T-helper 2 cell treated with Interferon-gamma antibody and Interleukin-4, amounts not matched to agents 5 μg/mL and 100 μg/mL, for 36 hours (primary cell): Measurements from ENCODE around the gene SVBP.
A peak's percentile ranks its signal among the peaks of the same experiment; 100 is the strongest.
"Not testable (repeated sequence)": the region's sequence is repeated elsewhere in the genome, so short reads cannot be mapped to it uniquely, and the experiment has no call there.

ENCODE experiments used
- DNase-seq: peaks from one replicate; pipeline ENCODE4 v3.0.0; 2021; ENCODE audit warnings: low spot score
- H3K27ac Mint-ChIP-seq: one replicate; pipeline ENCODE4 v1.8.0; 2021; ENCODE audit warnings: mild to moderate bottlenecking, mixed read lengths
- H3K27me3 Mint-ChIP-seq: one replicate; pipeline ENCODE4 v1.8.0; 2021; ENCODE audit warnings: low read depth, mixed read lengths
- H3K36me3 Mint-ChIP-seq: one replicate; pipeline ENCODE4 v1.8.0; 2021; ENCODE audit warnings: low read depth, mixed read lengths
- H3K4me1 Mint-ChIP-seq: one replicate; pipeline ENCODE4 v1.8.0; 2021; ENCODE audit warnings: low read depth, mixed read lengths
- H3K4me3 Mint-ChIP-seq: one replicate; pipeline ENCODE4 v1.8.0; 2022; ENCODE audit warnings: mild to moderate bottlenecking, moderate library complexity, mixed read lengths
- H3K9me3 Mint-ChIP-seq: one replicate; pipeline ENCODE4 v1.8.0; 2021; ENCODE audit warnings: mixed read lengths

Gene SVBP, protein sequence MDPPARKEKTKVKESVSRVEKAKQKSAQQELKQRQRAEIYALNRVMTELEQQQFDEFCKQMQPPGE

DNA sequence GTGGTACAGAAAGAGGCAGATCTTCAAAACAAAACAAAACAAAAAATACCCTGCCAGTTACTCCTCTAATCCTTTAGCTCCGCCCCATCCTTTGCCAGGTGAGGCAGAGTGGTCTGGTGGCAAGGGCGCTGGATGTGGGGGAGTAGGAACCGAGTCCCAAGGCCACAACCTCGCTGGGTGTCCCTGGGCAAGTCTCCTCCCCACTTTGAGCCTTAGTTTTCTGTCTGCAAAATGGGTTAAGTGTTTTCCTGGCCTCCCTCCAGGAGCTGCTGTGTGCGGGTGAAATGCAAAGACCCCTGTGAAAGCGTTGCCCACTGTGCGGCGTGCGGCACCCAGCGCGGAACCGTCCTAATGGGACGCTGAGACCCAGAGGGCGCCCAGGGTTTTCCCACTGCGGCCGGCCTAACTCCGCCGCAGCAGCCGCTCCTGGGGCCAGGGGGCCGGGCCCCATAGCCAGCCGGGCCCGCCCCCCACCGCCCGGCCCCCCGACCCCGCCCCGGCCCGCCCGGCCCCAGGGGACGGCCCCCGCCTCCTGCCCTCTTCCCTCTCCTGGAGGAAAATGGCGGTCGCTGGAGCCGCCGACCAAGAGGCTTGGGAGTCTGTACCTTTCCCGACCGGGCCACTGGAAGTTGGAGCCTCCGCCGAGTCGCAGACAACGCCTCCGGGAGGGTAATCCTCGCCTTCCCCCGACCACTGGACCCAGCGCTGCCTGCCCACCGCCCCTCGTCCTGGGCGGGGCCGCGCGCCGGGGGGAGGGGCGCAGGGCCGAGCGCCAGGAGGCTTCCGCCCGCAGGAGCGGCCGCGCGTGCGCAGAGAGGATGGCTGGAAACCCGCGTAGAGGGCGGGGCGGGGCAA lies at the start of gene SVBP, which contains the start of gene ERMAP:
Gene SVBP, minus strand, starts transcription at position 813 of the 855 bp plus-strand sequence. CDS start 853 bp downstream, outside the sequence.
Gene ERMAP, plus strand, starts transcription at position 538 of the 855 bp plus-strand sequence. CDS start 13,327 bp downstream, outside the sequence.
- peaks cover 2% of the 10 kb centered on the region for H3K27me3 Mint-ChIP-seq
- peaks cover 20% of the 10 kb centered on the region for H3K4me1 Mint-ChIP-seq
- peaks cover 7% of the 10 kb centered on the region for H3K36me3 Mint-ChIP-seq
- H3K4me3 Mint-ChIP-seq, result peak within 1 kb of the TSS; percentile 87
- H3K27ac Mint-ChIP-seq, result peak within 1 kb of the TSS; percentile 87
- DNase-seq, result peak; percentile 92
- H3K9me3 Mint-ChIP-seq, result no peaks in the 10 kb centered on the region

DNA sequence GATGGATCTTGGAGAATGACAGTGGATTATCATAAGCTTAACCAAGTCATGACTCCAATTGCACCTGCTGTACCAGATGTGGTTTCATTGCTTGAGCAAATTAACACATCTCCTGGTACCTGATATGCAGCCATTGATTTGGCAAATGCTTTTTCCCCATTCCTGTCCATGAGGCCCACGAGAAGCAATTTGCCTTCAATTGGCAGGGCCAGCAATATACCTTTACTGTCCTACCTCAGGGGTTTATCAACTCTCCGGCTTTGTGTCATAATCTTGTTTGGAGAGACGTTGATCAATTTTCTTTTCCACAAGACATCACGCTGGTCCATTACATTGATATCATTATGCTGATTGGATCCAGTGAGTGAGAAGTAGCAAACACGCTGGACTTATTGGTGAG lies 49.4 kb upstream of the SVBP start:
- Mint-ChIP-seq H3K36me3 (no peaks in the 10 kb centered on the region), H3K9me3 (no peaks in the 10 kb centered on the region), H3K27ac (no peak overlapping the region), H3K4me1 (no peaks in the 10 kb centered on the region), H3K27me3 (peaks cover 7% of the 10 kb centered on the region), H3K4me3 (no peak overlapping the region)
- no peak for DNase-seq

DNA sequence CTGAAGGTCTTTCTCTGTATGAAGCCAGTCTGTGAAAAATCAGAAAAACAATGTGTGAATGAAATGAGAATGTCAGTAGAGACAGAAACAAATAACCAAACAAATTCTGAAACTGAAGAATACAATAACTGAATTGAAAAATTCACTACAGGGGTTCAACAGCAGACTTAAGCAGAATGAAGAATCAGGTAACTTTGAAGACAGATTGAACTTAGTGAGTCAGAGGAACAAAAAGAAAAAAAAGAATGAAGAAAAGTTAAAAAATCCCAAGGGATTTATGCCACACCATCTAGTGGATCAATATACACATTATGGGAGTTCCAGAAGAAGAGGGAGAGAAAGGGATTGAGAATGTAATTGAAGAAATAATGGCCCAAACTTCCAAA lies 43.8 kb upstream of the SVBP start:
- H3K4me3 Mint-ChIP-seq, result no peak overlapping the region
- H3K9me3 Mint-ChIP-seq, result peaks cover 43% of the 10 kb centered on the region
- H3K27me3 Mint-ChIP-seq, result no peaks in the 10 kb centered on the region

DNA sequence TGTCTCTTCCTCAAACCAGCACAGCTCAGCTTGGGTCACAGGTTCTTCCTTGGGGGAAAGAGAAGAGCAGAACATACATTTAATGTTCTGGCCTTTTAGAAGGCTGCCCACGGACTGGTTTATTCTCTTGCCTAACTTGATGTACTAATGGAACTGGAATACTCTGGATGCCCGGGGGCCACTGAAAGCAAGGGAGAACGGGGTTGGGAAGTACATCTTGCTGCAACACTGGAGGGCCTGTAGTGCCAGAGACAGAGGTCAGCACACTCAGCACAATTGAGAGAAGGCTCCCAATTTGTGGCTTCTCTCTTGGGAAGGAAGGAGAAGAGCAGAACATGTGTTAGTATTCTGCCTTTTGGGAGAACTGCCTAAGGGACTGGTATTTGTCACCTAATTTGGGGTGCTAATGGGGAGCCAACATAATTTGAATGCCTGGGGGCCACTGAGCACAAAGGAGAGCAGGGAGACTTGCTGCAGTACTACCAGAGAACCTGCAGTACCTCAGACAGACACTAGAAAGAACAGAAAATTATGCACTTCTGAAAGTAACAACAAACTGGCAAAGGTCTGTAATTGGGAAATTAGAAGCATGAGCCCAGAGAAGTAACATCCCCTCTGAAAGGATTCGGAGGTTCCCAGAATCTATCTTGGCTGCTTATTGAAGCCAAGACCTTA lies 43.3 kb upstream of the SVBP start:
- Mint-ChIP-seq H3K27me3 (no peaks in the 10 kb centered on the region), H3K4me1 (no peaks in the 10 kb centered on the region), H3K9me3 (peaks cover 48% of the 10 kb centered on the region), H3K36me3 (peaks cover 10% of the 10 kb centered on the region), H3K27ac (no peak overlapping the region), H3K4me3 (no peak overlapping the region)
- DNase-seq, result no peak

More for the DNA sequence above, 43.8 kb upstream of the SVBP start:
- H3K4me1 Mint-ChIP-seq, result no peaks in the 10 kb centered on the region
- H3K36me3 Mint-ChIP-seq, result peaks cover 10% of the 10 kb centered on the region
- no peak overlapping the region for H3K27ac Mint-ChIP-seq
- DNase-seq, result no peak

DNA sequence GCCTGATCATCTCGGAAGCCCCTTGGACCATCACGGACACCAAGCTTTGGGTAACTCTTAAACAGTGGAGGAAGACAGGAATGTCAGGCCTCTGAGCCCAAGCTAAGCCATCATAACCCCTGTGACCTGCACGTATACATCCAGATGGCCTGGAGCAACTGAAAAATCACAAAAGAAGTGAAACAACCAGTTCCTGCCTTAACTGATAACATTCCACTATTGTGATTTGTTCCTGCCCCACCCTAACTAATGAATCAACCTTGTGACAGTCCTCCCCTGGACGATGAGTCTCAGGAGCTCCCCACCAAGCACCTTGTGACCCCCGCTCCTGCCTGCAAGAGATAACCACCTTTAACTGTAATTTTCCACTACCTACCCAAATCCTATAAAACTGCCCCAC lies 42.2 kb upstream of the SVBP start:
- not testable (repeated sequence) for H3K4me1 Mint-ChIP-seq, DNase-seq
- peaks cover 11% of the 10 kb centered on the region for H3K36me3 Mint-ChIP-seq

DNA sequence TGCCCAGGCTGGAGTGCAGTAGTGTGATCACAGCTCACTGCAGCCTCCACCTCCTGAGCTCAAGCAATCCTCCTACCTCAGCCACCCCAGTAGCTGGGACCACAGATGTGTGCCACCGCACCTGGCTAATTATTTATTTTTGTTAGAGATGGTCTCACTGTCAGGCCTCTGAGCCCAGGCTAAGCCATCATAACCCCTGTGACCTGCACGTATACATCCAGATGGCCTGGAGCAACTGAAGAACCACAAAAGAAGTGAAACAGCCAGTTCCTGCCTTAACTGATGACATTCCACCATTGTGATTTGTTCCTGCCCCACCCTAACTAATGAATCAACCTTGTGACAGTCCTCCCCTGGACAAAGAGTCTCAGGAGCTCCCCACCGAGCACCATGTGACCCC lies 39.4 kb upstream of the SVBP start:
- peaks cover 48% of the 10 kb centered on the region for H3K9me3 Mint-ChIP-seq
- not testable (repeated sequence) for H3K27ac Mint-ChIP-seq

More for the DNA sequence above, 42.2 kb upstream of the SVBP start:
- H3K27me3 Mint-ChIP-seq, H3K4me3 Mint-ChIP-seq, H3K27ac Mint-ChIP-seq: not testable (repeated sequence)
- peaks cover 48% of the 10 kb centered on the region for H3K9me3 Mint-ChIP-seq

DNA sequence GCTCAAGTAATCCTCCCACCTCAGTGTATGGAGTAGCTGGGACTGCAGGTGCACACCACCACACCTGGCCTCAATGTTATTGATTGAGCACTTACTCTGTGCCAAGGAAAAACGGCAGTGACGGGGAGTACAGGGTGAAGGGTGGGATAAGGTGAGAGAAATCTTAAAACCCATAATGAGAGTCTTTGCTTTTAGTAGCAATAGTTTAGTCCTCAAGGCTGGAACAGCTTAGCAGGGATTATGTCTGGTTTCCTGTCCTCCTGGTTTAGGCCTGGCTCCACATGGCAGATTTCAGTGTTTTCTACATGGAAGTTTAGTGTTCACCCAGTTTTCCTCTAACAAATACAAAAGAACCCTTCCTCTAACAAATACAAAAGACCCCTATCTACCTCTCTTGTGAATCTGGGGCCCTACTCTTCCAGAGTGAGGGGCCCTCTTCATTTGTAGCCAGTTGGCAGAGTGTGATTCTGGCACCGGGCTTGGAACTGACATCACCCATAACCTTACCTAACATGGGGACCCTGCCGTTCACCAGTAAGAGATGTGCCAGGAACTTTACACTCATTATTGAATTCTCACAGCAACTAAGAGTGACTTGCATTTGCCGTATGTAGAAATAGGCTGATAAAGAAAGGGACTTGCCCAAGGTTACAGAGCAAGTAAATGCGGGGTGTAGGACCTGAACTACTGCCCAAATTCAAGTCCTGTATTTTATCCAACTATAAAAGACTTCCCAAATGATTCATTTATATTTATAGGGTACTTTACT lies 36.1 kb upstream of the SVBP start:
- H3K27ac Mint-ChIP-seq, result no peak overlapping the region
- peaks cover 9% of the 10 kb centered on the region for H3K4me1 Mint-ChIP-seq
- DNase-seq, result no peak
- H3K4me3 Mint-ChIP-seq, result no peak overlapping the region
- H3K27me3 Mint-ChIP-seq, result no peaks in the 10 kb centered on the region
- H3K9me3 Mint-ChIP-seq, result peaks cover 22% of the 10 kb centered on the region
- peaks cover 35% of the 10 kb centered on the region for H3K36me3 Mint-ChIP-seq

More for the DNA sequence above, 39.4 kb upstream of the SVBP start:
- not testable (repeated sequence) for H3K27me3 Mint-ChIP-seq, H3K4me1 Mint-ChIP-seq, H3K4me3 Mint-ChIP-seq, DNase-seq
- H3K36me3 Mint-ChIP-seq, result peaks cover 16% of the 10 kb centered on the region

DNA sequence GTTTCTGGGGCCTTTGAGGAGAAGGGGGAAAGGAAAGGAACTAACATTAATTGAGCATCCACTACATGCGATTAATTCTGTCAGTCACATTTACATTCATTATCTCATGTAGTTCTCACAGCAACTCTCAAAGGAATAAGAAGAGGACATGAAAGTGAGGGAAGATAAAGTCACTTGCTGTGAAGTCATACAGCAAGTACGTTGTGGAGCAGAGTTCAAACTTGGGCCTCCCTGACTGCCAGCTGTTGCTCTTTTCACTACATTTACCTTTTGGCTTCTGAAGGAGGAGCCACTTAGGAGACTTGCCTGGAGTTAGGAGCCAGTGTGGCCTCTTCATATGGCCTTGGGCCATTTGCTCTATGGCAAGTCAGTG lies 35.4 kb upstream of the SVBP start:
- Mint-ChIP-seq H3K27me3 (no peaks in the 10 kb centered on the region), H3K9me3 (peaks cover 15% of the 10 kb centered on the region), H3K36me3 (peaks cover 34% of the 10 kb centered on the region), H3K4me1 (peaks cover 16% of the 10 kb centered on the region), H3K4me3 (no peak overlapping the region), H3K27ac (no peak overlapping the region)
- no peak for DNase-seq

DNA sequence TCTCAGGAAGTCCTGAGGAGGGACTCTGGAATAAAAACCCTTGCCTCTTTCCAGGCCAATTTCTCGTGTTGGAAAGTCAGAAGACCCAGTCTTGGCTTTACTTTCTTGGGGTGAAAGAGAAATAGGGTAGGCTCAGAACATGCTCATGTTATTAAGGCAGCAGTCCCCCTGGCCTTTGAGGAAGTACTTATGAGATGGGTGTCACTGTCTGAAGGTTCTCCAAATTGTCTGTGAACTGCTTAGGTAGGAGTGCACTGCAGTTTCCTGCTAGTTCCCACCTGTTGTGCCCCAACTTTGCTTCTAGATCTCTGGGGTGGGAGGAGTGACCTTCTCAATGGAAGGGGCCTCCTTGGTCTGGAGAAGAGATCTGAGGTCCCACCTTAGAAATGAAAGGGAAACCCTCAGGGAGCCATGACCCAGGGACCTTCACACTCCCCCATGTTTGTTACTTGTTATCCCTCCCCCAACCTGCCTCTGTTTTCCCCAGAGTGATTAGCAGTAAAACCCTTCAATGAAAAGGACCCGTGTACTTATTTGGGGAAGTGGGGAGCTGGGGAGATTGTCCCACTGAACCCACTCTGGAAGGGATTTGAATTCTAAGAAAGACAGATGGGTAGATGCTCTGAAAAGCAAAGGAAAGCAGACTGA lies 34.9 kb upstream of the SVBP start:
- peaks cover 10% of the 10 kb centered on the region for H3K9me3 Mint-ChIP-seq
- no peaks in the 10 kb centered on the region for H3K27me3 Mint-ChIP-seq
- no peak for DNase-seq
- H3K4me1 Mint-ChIP-seq, result peaks cover 21% of the 10 kb centered on the region
- H3K36me3 Mint-ChIP-seq, result peaks cover 29% of the 10 kb centered on the region
- H3K4me3 Mint-ChIP-seq, result no peak overlapping the region
- no peak overlapping the region for H3K27ac Mint-ChIP-seq

DNA sequence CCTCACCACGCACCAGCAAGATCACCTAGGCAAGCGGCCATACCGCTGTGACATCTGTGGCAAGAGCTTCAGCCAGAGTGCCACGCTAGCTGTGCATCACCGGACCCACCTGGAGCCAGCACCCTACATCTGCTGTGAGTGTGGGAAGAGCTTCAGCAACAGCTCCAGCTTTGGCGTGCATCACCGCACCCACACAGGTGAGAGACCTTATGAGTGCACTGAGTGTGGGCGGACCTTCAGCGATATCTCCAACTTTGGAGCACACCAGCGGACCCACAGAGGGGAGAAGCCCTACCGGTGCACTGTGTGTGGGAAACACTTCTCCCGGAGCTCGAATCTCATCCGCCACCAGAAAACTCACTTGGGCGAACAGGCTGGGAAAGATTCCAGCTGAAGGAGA lies 34.2 kb upstream of the SVBP start:
- no peaks in the 10 kb centered on the region for H3K27me3 Mint-ChIP-seq
- no peak for DNase-seq
- peaks cover 29% of the 10 kb centered on the region for H3K36me3 Mint-ChIP-seq
- peaks cover 5% of the 10 kb centered on the region for H3K9me3 Mint-ChIP-seq
- H3K27ac Mint-ChIP-seq, result no peak overlapping the region
- peaks cover 23% of the 10 kb centered on the region for H3K4me1 Mint-ChIP-seq
- no peak overlapping the region for H3K4me3 Mint-ChIP-seq

DNA sequence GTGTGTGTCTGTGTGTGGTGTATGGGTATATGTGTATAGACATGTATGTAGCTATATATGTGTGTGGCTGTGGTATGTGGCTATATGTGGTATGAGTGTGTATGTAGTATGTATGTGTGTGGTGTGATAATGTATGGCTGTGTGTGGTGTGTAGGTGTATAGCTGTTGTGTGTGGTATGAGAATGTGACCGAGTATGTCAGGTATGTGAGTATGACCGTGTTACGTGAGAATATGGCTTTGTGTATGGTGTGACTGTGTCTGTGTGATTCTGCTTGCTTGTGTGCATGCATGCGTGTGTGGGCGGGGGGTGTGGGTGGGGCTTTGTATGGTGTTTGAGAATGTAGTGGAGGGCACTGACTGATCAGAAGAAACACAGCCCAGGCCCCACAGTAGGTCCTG lies 32.7 kb upstream of the SVBP start:
- Mint-ChIP-seq H3K27ac (peak overlapping the region; percentile 3), H3K27me3 (no peaks in the 10 kb centered on the region), H3K9me3 (no peaks in the 10 kb centered on the region), H3K4me1 (peaks cover 29% of the 10 kb centered on the region), H3K4me3 (no peak overlapping the region), H3K36me3 (peaks cover 27% of the 10 kb centered on the region)
- no peak for DNase-seq

DNA sequence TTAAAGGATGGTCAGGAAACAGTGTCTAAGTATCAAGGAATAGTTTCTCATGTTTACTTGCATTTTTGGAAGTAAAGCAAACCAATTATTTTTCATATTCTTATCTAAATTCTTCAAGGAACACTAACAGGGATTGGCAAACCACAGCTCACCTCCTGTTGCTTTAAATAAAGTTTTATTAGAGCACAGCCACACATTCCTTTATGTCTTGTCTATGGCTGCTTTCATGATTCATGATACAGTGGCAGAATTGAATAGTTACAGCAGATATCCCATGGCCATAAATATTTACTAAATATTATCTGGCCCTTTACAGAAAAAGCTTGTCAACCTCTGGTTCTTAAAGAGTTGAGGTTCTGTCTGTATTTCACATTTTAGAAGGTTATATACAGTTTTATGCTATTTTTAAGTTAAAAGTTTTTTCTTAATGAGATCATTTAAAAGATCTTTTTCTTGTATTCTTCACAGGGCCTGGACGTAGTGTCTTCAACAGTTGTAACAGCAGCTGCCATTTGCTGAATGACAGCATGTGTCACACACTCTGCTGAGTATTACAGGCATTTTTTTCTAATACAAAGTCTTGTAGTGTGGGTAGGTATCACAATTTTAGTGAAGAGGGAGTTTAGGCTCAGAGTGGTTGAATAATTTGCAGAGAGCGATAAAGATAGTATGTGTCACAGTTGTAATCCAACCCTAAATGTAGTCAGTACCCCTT lies 31.8 kb upstream of the SVBP start:
- Mint-ChIP-seq H3K27me3 (no peaks in the 10 kb centered on the region), H3K27ac (peak overlapping the region; percentile 3), H3K9me3 (no peaks in the 10 kb centered on the region), H3K4me3 (no peak overlapping the region), H3K36me3 (peaks cover 28% of the 10 kb centered on the region), H3K4me1 (peaks cover 29% of the 10 kb centered on the region)
- DNase-seq, result no peak
